Measurements from ENCODE around the gene FAM163B.

DNA sequence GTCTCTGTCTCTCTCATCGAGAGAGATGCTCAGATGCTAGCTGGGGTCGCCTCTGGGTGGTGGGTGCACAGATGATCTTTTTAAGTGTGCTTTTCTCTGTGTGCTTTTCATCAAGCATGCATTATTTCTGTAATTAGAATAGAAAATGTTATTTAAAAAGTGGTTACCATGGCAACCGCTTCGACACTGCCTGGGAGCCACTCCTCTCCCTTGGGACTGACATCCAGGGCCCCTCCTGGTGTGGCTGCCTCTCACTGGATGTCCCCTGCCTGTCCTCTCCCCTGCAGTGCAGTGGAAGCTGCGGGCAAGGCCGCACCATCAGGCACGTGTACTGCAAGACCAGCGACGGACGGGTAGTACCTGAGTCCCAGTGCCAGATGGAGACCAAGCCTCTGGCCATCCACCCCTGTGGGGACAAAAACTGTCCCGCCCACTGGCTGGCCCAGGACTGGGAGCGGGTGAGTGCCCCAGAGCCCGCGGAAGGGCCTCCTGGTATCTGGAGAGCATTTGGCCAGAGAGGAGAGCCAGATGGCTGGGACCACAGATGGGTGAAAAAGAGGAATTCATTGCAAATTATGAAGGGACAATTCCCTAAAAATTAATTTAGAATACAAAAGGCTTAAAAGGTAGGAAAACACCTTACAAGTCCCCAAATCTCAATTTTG lies 39.9 kb downstream of the FAM163B start:
- TF ChIP-seq CTCF (IDR thresholded peaks at IDR 0.05) (no peak), POLR2A (IDR thresholded peaks at IDR 0.05) (no peak), POLR2AphosphoS5 (IDR thresholded peaks at IDR 0.05) (no peak), EP300 (IDR thresholded peaks at IDR 0.05) (no peak)
